B cell (primary cell): ENCODE results near the gene NUP210L. TPM values are rescaled to one million over a fixed set of nuclear protein-coding genes. Genes with fewer than 3 reads are reported as not detected.
A peak's percentile ranks its signal among the peaks of the same experiment; 100 is the strongest.

ENCODE experiments used
- ATAC-seq: fragments of 200-7000 bp; cut with Tn5 transposase; one replicate; pipeline ENCODE4 v1.10.0; 2021; ENCODE audit warnings: low read depth, mild to moderate bottlenecking, moderate number of reproducible peaks, moderate library complexity
- CTCF ChIA-PET: fragments of 350-600 bp; sonication (Branson Sonifier 250); formaldehyde crosslinking; loops from one replicate; lab custom pipeline; 2021; ENCODE audit warnings: antibody characterized with exemption, inconsistent platforms; lab: Charles Lee
- POLR2A ChIA-PET: fragments of 350-600 bp; sonication (Branson Sonifier 250); formaldehyde crosslinking; loops from one replicate; lab custom pipeline; 2021; ENCODE audit warnings: antibody characterized with exemption; lab: Charles Lee
- DNase-seq: peaks from one replicate; pipeline ENCODE4 v3.0.0; 2013
- H2AFZ ChIP-seq: 2 replicates; pipeline ENCODE4 v1.6.1; 2012; ENCODE audit warnings: mild to moderate bottlenecking, low read depth, low read length; ENCODE audit not compliant: insufficient read depth, poor library complexity, severe bottlenecking
- H3K27ac ChIP-seq, 2 donors: 1 replicate in 1 of 2; 2 replicates in 1 of 2; pipeline ENCODE4 v1.5.1; 2012 to 2013; ENCODE audit warnings: low read length in 2 of 2, mild to moderate bottlenecking in 2 of 2, moderate library complexity in 1 of 2
- H3K27me3 ChIP-seq, 4 experiments: fragments of 200-600 bp in 1 of 4; sonication (generic) in 1 of 4; replicated peaks in 1 of 4; 1 replicate in 2 of 4; 2 replicates in 2 of 4; pipeline versions ENCODE4 v1.6.1 to v1.7.0; 2013 to 2016; ENCODE audit warnings: low read length in 3 of 4, mild to moderate bottlenecking in 2 of 4, mixed read lengths in 1 of 4, moderate library complexity in 1 of 4; ENCODE audit not compliant: insufficient read depth in 4 of 4, control insufficient read depth in 3 of 4; ENCODE audit errors: control extremely low read depth in 1 of 4
- H3K36me3 ChIP-seq, 2 experiments: replicated peaks in 1 of 2; 1 replicate in 1 of 2; 2 replicates in 1 of 2; pipeline versions ENCODE4 v1.6.1 to v1.7.1; 2013; ENCODE audit warnings: low read length in 1 of 2; ENCODE audit not compliant: insufficient read depth in 2 of 2, control insufficient read depth in 1 of 2; ENCODE audit errors: control extremely low read depth in 1 of 2, extremely low read depth in 1 of 2
- H3K4me1 ChIP-seq, 2 donors: fragments of 200-600 bp in 1 of 2; sonication (generic) in 1 of 2; 1 replicate in 1 of 2; 2 replicates in 1 of 2; pipeline versions ENCODE4 v1.5.1 to v1.6.1; 2013 to 2017; ENCODE audit warnings: low read length in 2 of 2; ENCODE audit not compliant: control insufficient read depth in 2 of 2, insufficient read depth in 2 of 2
- H3K4me2 ChIP-seq: replicated peaks from 2 replicates; pipeline ENCODE3; 2012; ENCODE audit warnings: mild to moderate bottlenecking, low read depth, low read length; ENCODE audit not compliant: poor library complexity, severe bottlenecking
- H3K4me3 ChIP-seq, 5 experiments: fragments of 200-600 bp in 1 of 5; sonication (generic) in 1 of 5; 1 replicate in 3 of 5; 2 replicates in 2 of 5; pipeline versions ENCODE4 v1.5.1 to v1.7.0; 2011 to 2016; ENCODE audit warnings: low read length in 4 of 5, mild to moderate bottlenecking in 4 of 5, low read depth in 2 of 5, control low read depth in 1 of 5, moderate library complexity in 1 of 5; ENCODE audit not compliant: insufficient read depth in 1 of 5; ENCODE audit errors: control extremely low read depth in 1 of 5, extremely low read depth in 1 of 5
- H3K79me2 ChIP-seq: fragments of 200-600 bp; sonication (generic); one replicate; pipeline ENCODE4 v1.6.0; 2016; ENCODE audit warnings: low read length; ENCODE audit not compliant: control insufficient read depth, insufficient read depth
- H3K9ac ChIP-seq: fragments of 200-600 bp; sonication (generic); 2 replicates; pipeline ENCODE4 v1.6.1; 2017; ENCODE audit warnings: mild to moderate bottlenecking, low read length, moderate library complexity
- H3K9me3 ChIP-seq, 3 donors: one replicate each; pipeline versions ENCODE4 v1.6.1 to v1.7.1; 2013; ENCODE audit warnings: low read length in 2 of 3; ENCODE audit not compliant: control insufficient read depth in 2 of 3, insufficient read depth in 1 of 3; ENCODE audit errors: control extremely low read depth in 1 of 3
- H4K20me1 ChIP-seq: 2 replicates; pipeline ENCODE4 v1.6.0; 2012; ENCODE audit warnings: mild to moderate bottlenecking, low read length; ENCODE audit not compliant: insufficient read depth, control insufficient read depth, poor library complexity, severe bottlenecking
- H3K27ac Mint-ChIP-seq: one replicate; pipeline ENCODE4 v1.8.0; 2021; ENCODE audit warnings: mixed read lengths
- H3K27me3 Mint-ChIP-seq: one replicate; pipeline ENCODE4 v1.8.0; 2021; ENCODE audit warnings: mixed read lengths
- H3K4me1 Mint-ChIP-seq: one replicate; pipeline ENCODE4 v1.8.0; 2021; ENCODE audit warnings: mixed read lengths
- H3K4me3 Mint-ChIP-seq: one replicate; pipeline ENCODE4 v1.8.0; 2021; ENCODE audit warnings: mixed read lengths
- H3K9me3 Mint-ChIP-seq: one replicate; pipeline ENCODE4 v1.8.0; 2022; ENCODE audit warnings: mixed read lengths; ENCODE audit not compliant: insufficient read depth
- CTCF ChIP-seq: fragments of 200-600 bp; IDR thresholded peaks from one replicate; pipeline ENCODE4 v1.8.0; 2022; ENCODE audit warnings: antibody characterized with exemption, mild to moderate bottlenecking
- EZH2 ChIP-seq: IDR thresholded peaks from 2 replicates; pipeline ENCODE4 v1.6.1; 2012; ENCODE audit warnings: borderline replicate concordance, low read depth, mild to moderate bottlenecking, moderate library complexity, low read length; ENCODE audit not compliant: insufficient read depth, poor library complexity, severe bottlenecking
- WGBS: methylation state at CpG from one replicate; pipeline ENCODE4 v1.1.5; 2013; ENCODE audit warnings: missing lambda C conversion rate; ENCODE audit not compliant: insufficient coverage; 5-methylcytosine and 5-hydroxymethylcytosine counted together
- intact Hi-C: fragments of 100-400 bp; cut with micrococcal nuclease; formaldehyde crosslinking; loops from one replicate; pipeline ENCODE4 v1.10.0; 2022
- polyA plus RNA-seq: library from polyadenylated mRNA; depleted of rRNA; stranded (reverse); fragments of >200 nt; gene quantifications from 2 replicates; pipeline ENCODE4 v1.2.3, GENCODE V29; 2012
- total RNA-seq, 2 donors: library from RNA; stranded (reverse); fragments of 120-200 nt in 1 of 2; gene quantifications; 1 replicate in 1 of 2; 2 replicates in 1 of 2; pipeline versions ENCODE4 v1.2.3 to v1.2.4, GENCODE V29; 2013 to 2022

NUP210L gene
- total and polyA plus RNA-seq, 2 donors (not counting 1 experiment from before 2014, with no cell fraction given) = 0.04 to 0.20 TPM

- peaks cover 38% of the 10 kb centered on the region for H3K4me1 Mint-ChIP-seq
- H3K27ac Mint-ChIP-seq = peak overlapping the region; percentile 75
- H3K4me3 Mint-ChIP-seq = no peak overlapping the region
- no peak for TF ChIP-seq EZH2
- TF ChIP-seq CTCF = no peak
- Histone ChIP-seq H4K20me1 (peaks cover 7% of the 10 kb centered on the region), H3K79me2 (peaks cover 26% of the 10 kb centered on the region), H3K9me3 (no peaks in the 10 kb centered on the region), H2AFZ (no peak overlapping the region), H3K4me2 (no peak overlapping the region), H3K27ac (no peak overlapping the region), H3K36me3 (peaks cover 0 to 28% of the 10 kb centered on the region in 2 experiments), H3K9ac (no peak overlapping the region), H3K27me3 (no peaks in the 10 kb centered on the region), H3K4me1 (peaks cover 26 to 31% of the 10 kb centered on the region in 2 donors), H3K4me3 (no peak overlapping the region)
- ChIA-PET CTCF (interaction anchor here (1.7 kb wide), 1 partner anchor 14 kb away, joined by 8 read pairs; the partner anchor contains the start of gene RAB13), POLR2A (interaction anchor here (1.2 kb wide), 1 partner anchor 14 kb away, joined by 3 read pairs; no protein-coding TSS in a partner anchor)
- no peak for ATAC-seq
- H3K9me3 Mint-ChIP-seq = no peaks in the 10 kb centered on the region
- 100% methylated on average over 3 of the region's 3 CpGs for WGBS
- no peaks in the 10 kb centered on the region for H3K27me3 Mint-ChIP-seq
- no peak for DNase-seq
- intact Hi-C loops = no loop called here
These were observed 181.8 kb downstream of the NUP210L start for GRCh38 chr1:153973071-153973470.

- H3K36me3 ChIP-seq = peaks cover 0 to 22% of the 10 kb centered on the region in 2 experiments
- intact Hi-C loops = no loop called here
- no CpG with 5 or more reads among the region's 2 CpGs for WGBS
- ChIA-PET POLR2A (interaction anchor here (0.6 to 5.3 kb wide), 2 partner anchors 25 to 180 kb away, joined by 4 to 64 read pairs; partner anchors contain the start of gene DENND4B), CTCF (interaction anchor here (1.3 kb wide), 1 partner anchor 178 kb away, joined by 4 read pairs; no protein-coding TSS in a partner anchor)
- ATAC-seq (no peak), DNase-seq (no peak)
- H3K9me3 Mint-ChIP-seq = no peaks in the 10 kb centered on the region
- H3K79me2 ChIP-seq = peaks cover 21% of the 10 kb centered on the region
- no peaks in the 10 kb centered on the region for H3K27me3 ChIP-seq
- H3K27ac ChIP-seq = no peak overlapping the region
- no peak overlapping the region for H3K4me3 Mint-ChIP-seq
- H3K4me1 ChIP-seq = peaks cover 29 to 31% of the 10 kb centered on the region in 2 donors
- no peaks in the 10 kb centered on the region for H4K20me1 ChIP-seq
- no peaks in the 10 kb centered on the region for H3K27me3 Mint-ChIP-seq
- no peak overlapping the region for H3K27ac Mint-ChIP-seq
- H3K4me3 ChIP-seq = no peak overlapping the region
- TF ChIP-seq CTCF = no peak
- TF ChIP-seq EZH2 = no peak
- H3K4me2 ChIP-seq = no peak overlapping the region
- peaks cover 37% of the 10 kb centered on the region for H3K4me1 Mint-ChIP-seq
- no peak overlapping the region for H2AFZ ChIP-seq
- no peaks in the 10 kb centered on the region for H3K9me3 ChIP-seq
- H3K9ac ChIP-seq = no peak overlapping the region
These were observed 184.5 kb downstream of the NUP210L start for GRCh38 chr1:153970346-153970745.
